ENCODE data around the gene GPC3.
"Not testable (repeated sequence)": the region's sequence is repeated elsewhere in the genome, so short reads cannot be mapped to it uniquely, and the experiment has no call there.

The GPC3 gene

GRCh38 chrX:133985164-133985966 is at the start of gene GPC3:
Gene GPC3, minus strand, starts transcription at chrX:133985594.
- DNase-seq (ENCODE audit: extremely low read depth in 1 of 2, low read depth in 1 of 2) = peak in 1 of 2 donors; percentile 2

DNA sequence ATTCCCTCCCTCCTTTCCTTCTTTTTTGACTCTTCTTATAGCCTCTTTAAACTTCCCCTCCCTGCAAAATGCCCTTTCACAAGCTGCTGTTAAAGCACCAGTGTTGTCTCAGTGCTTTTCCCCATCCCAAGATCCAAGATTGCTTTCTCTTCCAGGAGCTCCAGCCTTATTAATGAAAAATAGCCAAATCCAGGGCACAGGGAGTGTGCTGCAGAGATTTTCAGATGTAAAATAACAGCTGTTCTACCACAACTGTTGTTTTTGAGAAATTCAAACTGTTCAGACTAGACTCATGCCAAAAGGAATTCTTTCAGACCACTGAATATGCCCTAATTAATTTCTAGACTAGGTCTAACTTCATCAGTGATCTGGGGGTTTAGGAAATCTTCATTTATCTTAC is 47.0 kb upstream of the GPC3 start:
- no peak for DNase-seq (ENCODE audit: extremely low read depth in 1 of 2, low read depth in 1 of 2)

- DNase-seq (ENCODE audit: extremely low read depth in 1 of 2, low read depth in 1 of 2) = no peak
These were observed 41.3 kb upstream of the GPC3 start for GRCh38 chrX:134026565-134027311.

- no peak for DNase-seq (ENCODE audit: extremely low read depth in 1 of 2, low read depth in 1 of 2)
These were observed 40.7 kb upstream of the GPC3 start for GRCh38 chrX:134025986-134026545.

DNA sequence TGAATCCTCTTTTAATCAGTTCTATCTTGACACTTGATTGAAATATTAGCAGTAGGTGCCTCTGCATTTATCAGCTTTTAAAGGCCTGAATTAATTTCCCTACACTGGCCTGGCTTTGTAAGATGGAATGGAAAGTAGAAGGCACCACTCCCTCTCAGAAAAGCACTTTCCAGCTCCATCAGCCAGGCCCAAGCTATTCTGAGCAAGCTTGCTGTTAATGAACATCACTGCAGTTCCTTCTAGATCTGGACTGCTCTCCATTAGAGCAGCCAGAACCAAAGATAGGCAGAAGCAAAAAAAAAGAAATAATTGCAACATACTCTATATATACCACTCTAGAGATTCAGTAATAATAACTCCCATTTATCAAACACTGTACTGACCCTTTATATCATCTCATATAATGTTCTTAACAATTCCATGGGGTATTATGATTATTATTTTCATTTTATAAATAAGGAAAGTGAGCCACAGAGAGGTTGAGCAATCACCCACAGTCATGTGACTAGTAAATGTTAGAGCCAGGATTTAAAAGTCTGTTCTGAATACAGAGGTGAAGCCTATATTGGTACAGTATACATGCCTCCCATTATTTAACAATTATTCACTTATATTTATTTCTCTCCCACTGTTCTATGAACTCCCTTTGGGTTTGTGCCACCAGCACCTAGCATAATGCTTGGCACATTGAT is 39.4 kb upstream of the GPC3 start:
- no peak for DNase-seq (ENCODE audit: extremely low read depth in 1 of 2, low read depth in 1 of 2)

DNA sequence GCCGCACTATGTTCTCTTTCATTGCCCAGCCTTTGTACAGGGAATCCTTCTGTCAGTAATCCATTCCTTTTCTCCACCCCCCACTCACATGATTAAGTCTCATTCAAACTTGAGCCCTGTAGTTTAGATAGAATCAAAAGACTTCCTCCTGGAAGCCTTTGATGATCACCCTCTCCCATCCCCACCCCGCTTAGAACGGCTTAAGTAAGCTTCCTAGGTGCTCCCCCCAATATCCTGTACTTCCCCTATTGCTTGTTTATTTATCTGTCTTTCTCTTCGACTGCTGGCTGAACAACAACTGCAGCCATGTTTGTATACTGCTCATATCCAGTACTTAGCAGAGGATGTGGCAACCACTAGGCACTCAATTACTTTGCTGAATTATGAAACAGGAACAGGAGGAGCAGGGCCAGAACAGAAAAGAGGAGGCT is 38.5 kb upstream of the GPC3 start:
- no peak for DNase-seq (ENCODE audit: extremely low read depth in 1 of 2, low read depth in 1 of 2)

DNA sequence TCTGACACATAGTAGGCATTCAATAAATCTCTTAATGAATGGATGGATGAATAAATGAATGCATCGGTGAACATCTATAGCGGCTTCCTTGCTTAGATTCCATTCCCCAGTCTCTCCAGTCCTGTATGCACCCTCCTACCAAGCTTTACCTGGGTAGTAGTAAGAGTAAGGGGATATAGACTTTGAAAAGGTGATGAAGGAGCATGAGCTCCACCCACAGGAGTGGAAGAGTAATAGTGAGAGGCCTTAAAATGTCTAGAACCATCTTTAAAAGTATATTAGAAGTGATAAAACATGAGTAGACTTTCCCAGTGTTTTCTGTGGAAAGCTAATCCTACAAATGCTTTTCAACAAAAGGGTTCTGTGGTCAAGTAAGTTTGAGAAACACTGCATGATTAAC is 35.5 kb upstream of the GPC3 start:
- no peak for DNase-seq (ENCODE audit: extremely low read depth in 1 of 2, low read depth in 1 of 2)

DNA sequence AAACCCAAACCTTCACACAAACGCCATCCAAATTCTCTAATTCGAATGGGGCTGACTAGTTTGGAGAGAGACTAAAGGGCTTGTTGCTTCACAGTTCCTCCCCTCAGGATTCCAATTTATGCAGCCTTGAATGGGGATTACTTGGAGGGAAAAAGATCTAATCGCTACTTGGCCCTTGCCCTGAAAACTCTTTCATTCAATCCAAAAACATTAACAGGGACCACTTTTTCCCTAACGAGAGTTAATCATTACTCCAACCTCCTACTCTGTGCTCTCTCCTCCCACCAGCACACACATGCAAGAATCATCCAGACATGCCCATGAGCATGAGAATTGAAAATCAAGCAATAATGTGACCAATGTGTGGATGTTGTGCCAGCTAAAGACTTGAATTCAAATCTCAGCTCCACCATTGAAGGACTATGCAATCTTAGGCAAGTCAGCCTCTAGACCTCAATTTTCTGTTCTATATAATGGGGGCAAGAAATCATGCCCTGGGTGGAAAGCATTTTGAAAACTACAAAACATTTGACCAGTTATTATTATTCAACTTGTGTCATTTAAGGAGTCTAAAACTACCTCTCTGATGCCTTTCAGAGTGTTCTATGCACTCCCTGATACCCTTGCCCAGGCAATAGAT is 34.3 kb upstream of the GPC3 start:
- DNase-seq (ENCODE audit: extremely low read depth in 1 of 2, low read depth in 1 of 2) = no peak

DNA sequence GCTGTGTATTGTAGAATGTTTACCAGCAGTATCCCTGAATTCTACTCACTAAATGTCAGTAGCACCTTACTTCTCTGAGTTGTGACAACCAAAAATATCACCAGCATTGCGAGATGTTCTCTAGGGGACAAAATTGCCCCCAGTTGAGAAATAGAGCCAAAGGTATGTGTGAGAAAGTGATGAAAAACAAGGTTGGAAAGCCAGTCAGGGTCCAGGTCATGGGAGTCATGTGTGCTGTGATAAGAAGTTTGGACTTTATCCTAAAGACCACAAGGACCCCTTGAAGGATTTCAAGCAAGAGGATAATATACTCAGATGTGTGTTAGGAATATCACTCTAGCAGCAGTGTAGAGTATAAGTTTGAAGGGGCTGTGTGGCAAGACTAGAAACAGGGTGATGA is 30.9 kb upstream of the GPC3 start:
- not testable (repeated sequence) for DNase-seq (ENCODE audit: extremely low read depth in 1 of 2, low read depth in 1 of 2)

- not testable (repeated sequence) for DNase-seq (ENCODE audit: extremely low read depth in 1 of 2, low read depth in 1 of 2)
These were observed 30.1 kb upstream of the GPC3 start for GRCh38 chrX:134015510-134015909.

DNA sequence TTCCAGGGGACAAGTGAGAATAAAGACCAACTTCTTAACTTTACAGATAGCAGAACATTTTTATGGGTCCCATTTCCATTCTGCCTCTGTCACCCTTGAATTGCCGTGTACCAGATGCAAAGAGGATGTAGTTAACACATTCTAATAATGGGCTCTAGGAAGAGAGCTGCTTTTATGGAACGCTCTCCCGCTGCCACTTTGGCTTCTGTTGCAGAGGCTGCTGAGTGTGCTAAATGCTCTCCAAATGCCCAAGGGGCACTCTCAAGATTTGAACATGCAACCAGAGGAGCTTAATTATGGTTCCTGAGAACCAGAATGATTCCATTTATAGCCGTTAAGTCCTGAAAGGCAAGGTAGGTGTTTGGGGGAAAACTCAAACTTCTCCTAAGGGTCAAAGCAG is 28.1 kb upstream of the GPC3 start:
- DNase-seq (ENCODE audit: extremely low read depth in 1 of 2, low read depth in 1 of 2) = no peak

DNA sequence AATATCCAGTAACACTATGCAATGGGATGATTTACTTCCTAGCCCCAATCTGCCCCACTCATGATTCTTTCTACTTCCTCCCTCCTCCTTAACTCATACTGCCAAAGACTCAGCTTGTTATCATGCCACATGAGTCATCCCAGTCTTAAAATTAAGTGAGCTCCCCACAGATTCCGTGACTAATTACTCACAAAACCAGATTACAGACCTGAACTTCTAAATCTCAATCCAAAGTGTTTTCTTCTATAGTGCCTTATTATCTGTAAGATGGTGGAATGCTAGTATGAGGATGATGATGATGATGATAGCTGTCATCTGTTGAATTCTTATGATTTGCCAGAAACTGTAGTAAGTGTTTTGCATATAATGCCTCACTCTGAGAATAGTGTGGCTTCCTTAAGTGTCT is 27.7 kb upstream of the GPC3 start:
- no peak for DNase-seq (ENCODE audit: extremely low read depth in 1 of 2, low read depth in 1 of 2)

GRCh38 chrX:134010690-134011089 is 25.3 kb upstream of the GPC3 start:
- DNase-seq (ENCODE audit: extremely low read depth in 1 of 2, low read depth in 1 of 2) = no peak

DNA sequence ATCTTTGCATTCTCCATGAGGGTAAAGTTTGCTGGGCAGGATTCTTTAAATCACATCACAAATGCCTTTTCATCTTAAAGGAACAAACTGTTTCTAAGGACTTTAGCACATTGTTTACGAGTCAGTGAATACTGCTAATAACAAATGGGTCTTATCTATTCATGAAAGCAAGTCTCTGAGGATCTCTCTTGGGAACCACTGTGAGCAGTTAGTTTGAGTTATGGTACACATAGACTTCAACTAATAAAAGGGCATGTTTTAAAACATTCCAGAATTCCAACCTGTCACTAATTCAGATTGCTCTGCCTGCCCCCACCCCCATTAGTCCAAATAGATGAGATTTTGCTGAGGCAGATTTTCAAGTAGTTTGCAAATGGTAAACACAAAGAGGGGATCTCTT is 22.3 kb upstream of the GPC3 start:
- DNase-seq (ENCODE audit: extremely low read depth in 1 of 2, low read depth in 1 of 2) = no peak

DNA sequence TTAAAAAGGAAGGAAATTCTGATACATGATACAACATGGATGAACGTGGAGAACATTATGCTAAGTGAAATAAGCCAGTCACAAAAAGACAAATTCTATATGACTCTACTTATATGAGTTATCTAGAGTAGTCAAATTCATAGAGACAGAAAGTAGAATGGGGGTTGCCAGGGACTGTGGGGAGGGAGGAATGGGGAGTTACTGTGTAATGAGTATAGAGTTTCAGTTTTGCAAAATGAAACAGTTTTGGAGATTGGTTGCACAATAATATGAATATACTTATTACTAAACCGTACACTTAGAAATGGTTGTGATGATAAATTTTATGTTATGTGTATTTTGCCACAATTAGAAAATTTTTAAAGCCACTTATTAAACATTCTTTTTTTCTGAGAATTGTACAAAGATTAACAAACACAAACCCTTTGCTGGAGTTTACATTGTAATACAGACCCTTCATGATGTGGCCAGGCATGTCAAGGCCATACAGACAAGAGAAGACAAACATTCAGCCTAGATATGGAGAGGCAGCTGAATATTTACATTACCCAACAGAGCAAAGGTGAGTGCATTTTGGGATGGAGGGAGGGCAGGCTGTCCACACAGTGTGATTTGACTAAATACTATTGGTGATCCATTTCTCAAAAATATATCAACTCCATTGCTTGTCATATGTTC is 21.2 kb upstream of the GPC3 start:
- no peak for DNase-seq (ENCODE audit: extremely low read depth in 1 of 2, low read depth in 1 of 2)

DNA sequence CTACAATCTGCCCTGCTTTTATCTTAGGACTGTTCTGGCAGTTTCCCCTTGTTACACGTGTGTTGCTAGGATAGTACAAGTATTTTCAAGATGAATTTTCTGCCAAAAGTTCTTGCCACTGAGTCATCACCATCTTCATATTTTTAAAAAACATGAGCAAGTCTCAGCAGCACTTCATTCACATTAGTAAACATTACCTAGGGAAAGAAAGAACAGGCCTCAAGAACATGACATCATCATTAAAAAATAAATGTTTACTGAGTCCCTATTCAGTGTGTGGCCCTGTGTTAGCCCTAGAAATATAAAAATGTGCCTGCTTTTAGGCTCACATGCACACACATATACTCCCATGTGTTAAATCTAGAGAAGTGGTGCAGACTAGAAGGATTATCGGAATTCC is 18.7 kb upstream of the GPC3 start:
- no peak for DNase-seq (ENCODE audit: extremely low read depth in 1 of 2, low read depth in 1 of 2)

GRCh38 chrX:134002921-134003615 is 17.7 kb upstream of the GPC3 start:
- no peak for DNase-seq (ENCODE audit: extremely low read depth in 1 of 2, low read depth in 1 of 2)

GRCh38 chrX:134000260-134001245 is 15.2 kb upstream of the GPC3 start:
- DNase-seq (ENCODE audit: extremely low read depth in 1 of 2, low read depth in 1 of 2) = no peak

All from stimulated activated CD8-positive, alpha-beta memory T cell treated with anti-CD3 and anti-CD28 coated beads, Interleukin-7, amount 100 ng/mL, for 48 hours (primary cell).